Activated gamma-delta T cell treated with anti-CD3 and anti-CD28 coated beads, Interleukin-2, amount 50 U/mL, for 16 hours (primary cell): ENCODE measurements around the gene SLC8B1.

Experiments
- DNase-seq: peaks from one replicate; pipeline ENCODE4 v3.0.0-alpha.2; 2020; ENCODE audit warnings: low read depth

The SLC8B1 gene

GRCh38 chr12:113292547-113292946 lies 42.4 kb downstream of the SLC8B1 start:
- DNase-seq, result no peak

DNA sequence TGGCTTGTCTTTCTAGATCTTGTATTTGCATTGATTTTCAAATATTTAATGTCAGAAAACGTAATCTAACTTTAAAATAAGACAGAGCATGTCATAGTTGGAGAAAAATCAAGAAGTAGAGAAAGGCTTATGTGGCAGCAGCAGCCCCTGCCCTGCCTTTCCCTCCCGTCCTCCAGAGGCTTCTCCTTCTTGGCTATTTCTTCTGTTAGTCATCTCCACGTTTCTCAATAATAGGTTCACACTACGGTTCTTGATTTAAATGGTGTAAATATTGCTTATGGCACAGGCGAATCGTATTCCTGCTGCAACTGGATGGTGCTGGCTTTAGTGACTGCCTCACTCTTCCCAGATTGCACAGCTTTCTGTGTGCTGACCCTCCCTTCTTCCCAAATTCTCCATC lies 42.8 kb downstream of the SLC8B1 start:
- no peak for DNase-seq

DNA sequence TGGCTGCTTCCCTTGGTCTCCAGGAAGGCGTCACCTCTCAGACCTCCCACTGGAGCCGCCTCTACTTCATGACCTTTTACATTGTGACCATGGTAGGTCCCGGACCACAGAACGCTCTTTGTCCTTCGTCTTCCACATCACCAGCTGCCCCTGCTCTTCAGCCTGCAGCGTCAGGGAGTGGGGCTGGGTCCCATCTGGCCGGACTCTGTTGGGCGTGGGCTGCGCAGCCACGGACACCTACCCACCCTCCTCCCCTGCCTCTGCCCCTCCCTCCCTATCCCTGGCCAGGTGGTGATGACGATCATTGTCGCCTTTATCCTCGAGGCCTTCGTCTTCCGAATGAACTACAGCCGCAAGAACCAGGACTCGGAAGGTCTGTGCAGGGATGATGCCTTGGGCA lies 43.3 kb downstream of the SLC8B1 start:
- DNase-seq, result no peak

- no peak for DNase-seq
Measured at GRCh38 chr12:113290506-113290905, 44.4 kb downstream of the SLC8B1 start.

GRCh38 chr12:113289361-113289760 lies 45.5 kb downstream of the SLC8B1 start:
- no peak for DNase-seq

DNA sequence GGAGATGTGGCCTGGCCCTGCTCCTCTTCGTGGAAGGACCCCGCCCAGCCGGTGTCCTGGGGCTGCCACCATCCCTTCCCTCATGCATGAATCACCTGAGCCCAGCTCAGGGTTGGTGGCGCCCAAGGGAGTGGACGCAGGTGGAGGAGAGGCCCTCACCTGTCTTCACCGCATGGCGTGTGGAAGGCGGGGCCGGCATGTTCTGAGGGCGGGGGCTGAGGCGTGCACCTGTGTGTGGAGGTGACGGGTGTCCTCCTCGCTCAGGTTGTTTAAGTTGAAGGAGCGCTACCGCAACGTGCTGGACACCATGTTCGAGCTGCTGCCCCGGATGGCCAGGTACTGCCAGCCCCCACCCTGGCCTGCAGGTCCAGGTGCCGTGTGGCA lies 47.0 kb downstream of the SLC8B1 start:
- DNase-seq, result no peak

DNA sequence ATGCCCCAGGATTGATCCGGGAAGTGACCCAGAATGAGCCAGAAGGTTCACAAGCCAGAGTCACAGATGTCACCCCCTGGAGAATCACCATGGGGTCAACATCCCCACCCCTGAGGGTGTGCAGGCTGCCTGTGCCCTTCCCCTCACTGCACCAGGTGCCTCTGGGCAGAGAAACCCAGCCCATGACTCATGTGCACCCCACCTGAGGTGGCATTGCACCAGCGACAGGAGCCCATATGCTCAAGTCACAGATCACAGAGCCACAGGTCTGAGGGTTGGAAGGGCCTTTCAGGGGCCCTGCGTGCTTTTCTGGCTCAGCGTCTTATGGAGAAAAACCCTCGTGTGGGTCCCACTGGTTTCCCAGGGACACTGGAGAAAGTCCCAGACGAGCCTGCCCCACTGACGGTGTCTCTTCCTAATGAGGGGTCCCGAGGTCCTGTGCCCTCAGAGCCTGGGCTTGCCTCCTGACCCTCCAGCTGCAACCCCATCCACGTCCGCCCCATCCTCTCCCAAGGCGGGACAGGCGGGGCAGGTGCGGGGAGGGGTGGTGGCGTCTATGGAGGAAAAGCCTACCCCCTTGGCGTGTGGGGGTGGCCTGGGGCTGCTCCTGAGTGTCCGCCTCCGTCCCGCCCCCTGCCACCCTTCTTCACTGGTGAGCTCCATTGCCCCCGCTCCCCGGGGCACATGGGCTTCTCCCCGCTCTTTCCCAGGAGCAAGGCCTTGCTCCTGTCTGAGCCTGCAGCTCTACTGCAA lies 47.6 kb downstream of the SLC8B1 start:
- DNase-seq, result no peak

DNA sequence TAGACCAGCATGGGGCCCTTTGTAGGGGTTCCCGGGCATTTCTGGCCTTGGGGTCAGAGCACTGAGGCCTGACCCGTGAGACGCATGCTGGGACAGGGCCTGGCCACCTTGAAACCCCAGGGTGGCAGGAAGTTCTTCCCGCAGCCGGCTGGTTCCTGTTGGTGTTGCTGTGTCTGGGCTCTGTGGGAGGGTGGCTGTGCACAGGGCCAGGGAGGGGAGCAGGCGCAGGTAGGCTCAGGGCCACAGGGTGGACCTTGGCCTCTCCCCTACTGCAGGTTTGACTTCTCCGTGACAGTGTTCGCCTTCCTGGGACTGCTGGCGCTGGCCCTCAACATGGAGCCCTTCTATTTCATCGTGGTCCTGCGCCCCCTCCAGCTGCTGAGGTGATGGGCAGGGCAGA lies 48.2 kb downstream of the SLC8B1 start:
- no peak for DNase-seq

DNA sequence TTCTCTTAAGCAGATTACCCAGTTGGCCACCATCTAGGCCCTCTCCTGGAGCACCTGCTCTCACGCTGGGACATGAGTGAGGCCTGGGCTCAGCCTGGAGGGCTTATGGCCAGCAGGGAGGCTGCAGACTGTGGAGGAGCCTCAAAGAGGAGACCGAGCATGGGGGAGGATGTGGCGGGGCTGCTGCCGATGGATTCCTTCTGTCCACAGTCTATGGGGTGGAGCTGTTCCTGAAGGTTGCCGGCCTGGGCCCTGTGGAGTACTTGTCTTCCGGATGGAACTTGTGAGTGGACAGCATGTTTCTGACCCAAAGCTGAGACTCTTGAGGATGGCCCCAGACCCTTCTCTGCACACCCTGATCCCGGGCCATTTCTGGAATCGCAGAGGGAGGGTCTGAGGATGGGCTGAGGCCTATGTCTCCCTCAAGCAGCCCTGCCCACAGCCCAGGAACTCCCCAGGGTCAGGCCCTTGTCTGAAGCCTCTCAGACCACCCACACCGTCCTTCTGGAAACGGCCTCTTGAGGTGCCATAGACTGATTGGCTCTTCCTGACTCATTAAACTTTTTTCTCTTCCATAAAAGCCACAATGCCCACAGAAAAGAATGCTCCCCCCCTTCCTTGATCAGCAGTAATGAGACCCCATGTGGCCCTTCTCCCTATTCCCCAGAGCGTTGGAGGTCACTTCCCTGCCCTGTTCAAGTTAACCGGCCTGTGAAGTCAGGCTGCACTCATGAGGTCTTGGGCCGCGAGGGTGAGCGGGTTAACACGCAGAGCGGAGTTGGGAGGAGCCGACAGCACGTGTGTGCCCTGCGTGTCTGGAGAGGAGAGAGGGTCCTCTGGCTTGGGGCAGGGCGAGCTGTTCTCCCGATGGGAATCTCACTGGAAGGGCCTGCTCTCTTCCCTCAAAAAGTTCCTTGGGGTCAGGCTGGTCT lies 49.0 kb downstream of the SLC8B1 start:
- no peak for DNase-seq

DNA sequence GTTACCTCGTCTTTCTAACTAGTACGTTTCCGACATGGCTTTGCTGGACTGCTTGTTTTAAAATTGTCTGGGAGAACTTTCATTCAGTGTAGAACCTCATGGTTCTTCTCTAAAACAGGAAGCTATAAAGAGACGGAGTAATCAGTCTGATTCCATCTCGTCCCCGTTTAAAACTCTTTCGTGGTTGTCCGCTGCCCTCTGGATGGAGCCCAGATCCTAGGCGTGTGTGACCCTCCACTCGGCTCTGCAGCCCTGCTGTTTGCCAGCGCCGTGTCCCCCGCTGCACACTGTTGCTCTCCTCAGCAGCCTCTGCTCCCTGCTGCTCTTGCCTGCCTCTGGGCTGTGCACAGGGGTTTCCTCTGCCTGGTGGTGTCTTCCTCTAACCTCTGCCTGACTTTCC lies 50.2 kb downstream of the SLC8B1 start:
- DNase-seq, result no peak

- no peak for DNase-seq
Measured at GRCh38 chr12:113278633-113279032, 56.3 kb downstream of the SLC8B1 start.

DNA sequence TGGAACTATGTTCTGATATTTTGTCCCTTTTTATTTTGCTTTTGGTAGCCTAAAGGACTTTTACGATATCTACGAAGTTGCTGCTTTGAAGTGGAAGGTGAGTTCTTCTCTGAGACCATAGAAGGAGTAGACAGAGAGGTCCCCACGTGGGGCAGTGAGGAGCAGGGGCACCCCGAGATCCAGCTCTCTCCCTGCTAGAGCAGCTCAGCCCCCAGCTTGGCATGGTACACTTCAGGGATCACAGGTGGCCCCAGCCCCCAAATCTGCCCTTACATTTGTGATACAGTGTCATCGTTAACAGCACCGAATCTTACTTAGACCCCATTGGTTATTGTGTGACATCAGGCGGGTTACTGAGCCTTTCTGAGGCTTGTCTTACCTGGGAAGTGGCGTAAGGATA lies 56.8 kb downstream of the SLC8B1 start:
- no peak for DNase-seq

GRCh38 chr12:113277511-113277910 lies 57.4 kb downstream of the SLC8B1 start:
- no peak for DNase-seq

- no peak for DNase-seq
Measured at GRCh38 chr12:113276946-113277500, 57.9 kb downstream of the SLC8B1 start.

GRCh38 chr12:113276306-113276705 lies 58.6 kb downstream of the SLC8B1 start:
- DNase-seq, result no peak

DNA sequence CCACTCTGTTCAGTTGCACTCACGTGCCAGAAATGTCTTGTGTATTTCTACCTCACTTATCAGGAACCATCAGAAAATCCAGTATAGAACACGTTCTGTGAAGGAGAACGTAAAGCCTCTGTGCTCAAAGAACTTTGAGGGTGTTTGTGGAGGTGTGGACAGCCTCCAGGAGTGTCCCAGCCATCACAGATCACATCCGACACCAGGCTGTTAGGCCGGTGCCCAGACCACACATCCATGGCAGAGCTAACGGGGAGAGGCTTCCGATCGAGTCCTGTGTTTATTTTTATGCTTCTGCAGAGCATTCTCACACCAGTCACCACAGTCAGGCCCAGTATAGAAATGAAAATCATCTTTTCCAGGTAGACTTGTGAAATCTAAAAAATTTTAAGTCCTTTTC lies 60.1 kb downstream of the SLC8B1 start:
- no peak for DNase-seq

GRCh38 chr12:113273053-113273725 lies 61.7 kb downstream of the SLC8B1 start:
- no peak for DNase-seq

GRCh38 chr12:113271853-113272561 lies 62.9 kb downstream of the SLC8B1 start:
- no peak for DNase-seq

GRCh38 chr12:113271466-113271852 lies 63.5 kb downstream of the SLC8B1 start:
- DNase-seq, result no peak

GRCh38 chr12:113270709-113271009 lies 64.2 kb downstream of the SLC8B1 start:
- no peak for DNase-seq

GRCh38 chr12:113269257-113269943 lies 65.5 kb downstream of the SLC8B1 start:
- DNase-seq, result no peak
